Colonic mucosa (tissue), 4 donors: ENCODE measurements around the gene IGFBP3. TPM values are rescaled to one million over a fixed set of nuclear protein-coding genes. Genes with fewer than 3 reads are reported as not detected.

Source experiments
- DNase-seq: peaks from one replicate; pipeline ENCODE4 v3.0.0-alpha.2; 2020
- H3K27ac ChIP-seq: fragments of 200-600 bp; one replicate; pipeline ENCODE4 v1.8.0; 2021
- H3K27me3 ChIP-seq: fragments of 200-600 bp; one replicate; pipeline ENCODE4 v1.8.0; 2021
- H3K36me3 ChIP-seq: fragments of 200-600 bp; one replicate; pipeline ENCODE4 v1.8.0; 2021
- H3K4me1 ChIP-seq: fragments of 200-600 bp; one replicate; pipeline ENCODE4 v1.8.0; 2021; ENCODE audit warnings: mild to moderate bottlenecking
- H3K4me3 ChIP-seq: fragments of 200-600 bp; one replicate; pipeline ENCODE4 v1.8.0; 2021
- H3K9ac ChIP-seq, 2 donors: one replicate each; pipeline ENCODE4 v1.7.0; 2013; ENCODE audit warnings: control low read depth in 2 of 2, low read depth in 2 of 2, low read length in 2 of 2
- H3K9me3 ChIP-seq: fragments of 200-600 bp; one replicate; pipeline ENCODE4 v1.8.0; 2021
- intact Hi-C: fragments of 100-400 bp; cut with DNase I; formaldehyde crosslinking; loops from one replicate; pipeline ENCODE4 v1.14.1; 2022
- total RNA-seq, 2 donors: library from RNA; stranded (reverse); fragmentation: NEBNext Ultra II Directional in 1 of 2; extraction: Animal tissue kit (Norgen Biotek cat#: 25700) in 1 of 2; gene quantifications; one replicate each; pipeline ENCODE4 v1.2.1, GENCODE V29; 2021
- TF ChIP-seq, protein P1 (sequence below): fragments of 200-600 bp; IDR thresholded peaks from one replicate; pipeline ENCODE4 v1.8.0; 2022; ENCODE audit warnings: antibody characterized with exemption, mild to moderate bottlenecking
- donor health status: healthy.
- donor health status: DM: no; HTN: no; CAD: no.
- donor health status: DM: no; HTN: no; CAD: no.

The IGFBP3 gene
- total RNA-seq, 2 donors from 2014 or later: 23.2 to 36.9 TPM

- Histone ChIP-seq H3K9ac (no peak overlapping the region), H3K27ac (no peak overlapping the region)
- TF ChIP-seq, protein P1, sequence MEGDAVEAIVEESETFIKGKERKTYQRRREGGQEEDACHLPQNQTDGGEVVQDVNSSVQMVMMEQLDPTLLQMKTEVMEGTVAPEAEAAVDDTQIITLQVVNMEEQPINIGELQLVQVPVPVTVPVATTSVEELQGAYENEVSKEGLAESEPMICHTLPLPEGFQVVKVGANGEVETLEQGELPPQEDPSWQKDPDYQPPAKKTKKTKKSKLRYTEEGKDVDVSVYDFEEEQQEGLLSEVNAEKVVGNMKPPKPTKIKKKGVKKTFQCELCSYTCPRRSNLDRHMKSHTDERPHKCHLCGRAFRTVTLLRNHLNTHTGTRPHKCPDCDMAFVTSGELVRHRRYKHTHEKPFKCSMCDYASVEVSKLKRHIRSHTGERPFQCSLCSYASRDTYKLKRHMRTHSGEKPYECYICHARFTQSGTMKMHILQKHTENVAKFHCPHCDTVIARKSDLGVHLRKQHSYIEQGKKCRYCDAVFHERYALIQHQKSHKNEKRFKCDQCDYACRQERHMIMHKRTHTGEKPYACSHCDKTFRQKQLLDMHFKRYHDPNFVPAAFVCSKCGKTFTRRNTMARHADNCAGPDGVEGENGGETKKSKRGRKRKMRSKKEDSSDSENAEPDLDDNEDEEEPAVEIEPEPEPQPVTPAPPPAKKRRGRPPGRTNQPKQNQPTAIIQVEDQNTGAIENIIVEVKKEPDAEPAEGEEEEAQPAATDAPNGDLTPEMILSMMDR: no peak
Measured at GRCh38 chr7:45892407-45893035, 28.6 kb downstream of the IGFBP3 start.

GRCh38 chr7:45891462-45892402, 29.3 kb downstream of the IGFBP3 start:
- Histone ChIP-seq H3K36me3 (no peaks in the 10 kb centered on the region), H3K4me3 (no peak overlapping the region), H3K9ac (no peak overlapping the region), H3K27ac (no peak overlapping the region), H3K27me3 (peaks cover 23% of the 10 kb centered on the region), H3K4me1 (peaks cover 3% of the 10 kb centered on the region), H3K9me3 (no peaks in the 10 kb centered on the region)
- intact Hi-C loops: no loop called here
- TF ChIP-seq, protein P1: peak; percentile 4
- DNase-seq: no peak

More at GRCh38 chr7:45892407-45893035, 28.6 kb downstream of the IGFBP3 start:
- H3K9me3 ChIP-seq: no peaks in the 10 kb centered on the region
- H3K27me3 ChIP-seq: peaks cover 16% of the 10 kb centered on the region
- peaks cover 3% of the 10 kb centered on the region for H3K4me1 ChIP-seq
- no peak overlapping the region for H3K4me3 ChIP-seq
- no peaks in the 10 kb centered on the region for H3K36me3 ChIP-seq
- no peak for DNase-seq
- intact Hi-C loops: no loop called here

DNA sequence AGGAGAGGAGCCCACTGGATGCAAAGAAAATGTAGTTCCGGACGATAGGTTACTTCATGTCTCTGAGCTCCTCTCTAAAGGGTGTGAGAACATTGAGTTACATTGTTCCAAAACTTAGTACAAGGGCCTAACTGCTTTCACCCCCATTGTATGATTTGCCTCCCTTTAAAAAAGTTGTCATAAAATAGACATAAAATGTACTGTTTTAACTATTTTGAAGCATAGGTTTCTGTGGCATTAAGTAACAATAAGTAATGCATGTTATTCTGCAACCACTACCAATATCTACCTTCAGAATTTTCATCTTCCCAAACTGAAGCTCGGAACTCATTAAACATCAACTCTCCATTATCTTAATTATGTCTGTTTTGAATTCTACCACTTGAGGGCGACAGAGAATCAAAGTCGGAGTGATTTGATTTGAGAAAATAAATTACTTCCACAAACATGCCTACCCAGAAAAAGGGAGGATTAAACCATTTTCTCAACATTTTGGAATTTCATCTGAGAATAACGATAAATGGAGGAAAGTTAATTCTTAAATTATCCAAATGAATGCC, 30.1 kb downstream of the IGFBP3 start:
- no peak for DNase-seq
- H3K9me3 ChIP-seq: no peaks in the 10 kb centered on the region
- TF ChIP-seq, protein P1: peak; percentile 20
- no peak overlapping the region for H3K4me3 ChIP-seq
- intact Hi-C loops: no loop called here
- peaks cover 3% of the 10 kb centered on the region for H3K4me1 ChIP-seq
- H3K9ac ChIP-seq: no peak overlapping the region
- peaks cover 23% of the 10 kb centered on the region for H3K27me3 ChIP-seq
- H3K27ac ChIP-seq: no peak overlapping the region
- H3K36me3 ChIP-seq: no peaks in the 10 kb centered on the region

DNA sequence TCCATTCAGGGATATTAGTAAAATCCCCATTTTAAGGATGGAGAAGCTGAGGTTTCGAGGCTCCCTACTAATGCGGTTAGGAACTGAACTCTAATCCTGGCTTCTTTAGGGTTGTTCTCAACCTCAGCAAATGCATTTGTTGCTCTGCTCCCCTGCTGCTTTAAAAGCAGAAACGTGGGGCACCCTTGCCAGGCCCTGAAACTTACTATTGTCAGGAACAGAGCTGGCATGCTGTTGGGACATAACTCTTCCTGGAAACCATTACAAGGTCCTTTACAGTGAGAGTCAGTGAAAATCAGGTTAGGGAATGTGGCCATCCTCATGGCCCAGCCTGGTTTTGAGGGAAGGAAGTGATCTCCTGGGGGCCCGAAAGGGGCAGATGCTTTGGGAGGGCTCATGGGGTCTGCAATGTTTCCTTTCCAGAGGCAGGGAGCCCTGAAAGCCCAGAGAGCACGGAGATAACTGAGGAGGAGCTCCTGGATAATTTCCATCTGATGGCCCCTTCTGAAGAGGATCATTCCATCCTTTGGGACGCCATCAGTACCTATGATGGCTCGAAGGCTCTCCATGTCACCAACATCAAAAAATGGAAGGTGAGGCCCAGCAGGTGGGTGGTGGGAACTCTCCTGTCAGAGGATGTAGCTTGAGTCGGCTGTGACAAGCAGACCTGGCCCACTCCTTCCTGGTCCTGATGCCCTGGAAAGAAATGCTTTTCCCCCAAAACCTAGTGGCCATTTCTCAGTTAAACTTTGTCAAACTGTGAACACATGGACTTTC, 30.8 kb downstream of the IGFBP3 start:
- H3K4me3 ChIP-seq: no peak overlapping the region
- no peaks in the 10 kb centered on the region for H3K9me3 ChIP-seq
- peaks cover 3% of the 10 kb centered on the region for H3K4me1 ChIP-seq
- H3K36me3 ChIP-seq: no peaks in the 10 kb centered on the region
- H3K27me3 ChIP-seq: peaks cover 23% of the 10 kb centered on the region
- TF ChIP-seq, protein P1: no peak
- no peak overlapping the region for H3K9ac ChIP-seq
- no peak for DNase-seq
- H3K27ac ChIP-seq: no peak overlapping the region
- intact Hi-C loops: no loop called here
